Stimulated activated naive CD8-positive, alpha-beta T cell treated with anti-CD3 and anti-CD28 coated beads, Interleukin-15, Interleukin-2, amounts not matched to agents 100 U/mL and 50 U/mL, for 24 hours (primary cell): ENCODE results near the gene OXCT2.
"Not testable (repeated sequence)": the region's sequence is repeated elsewhere in the genome, so short reads cannot be mapped to it uniquely, and the experiment has no call there.

ENCODE experiments used
- ATAC-seq: fragments of 150-1000 bp; cut with Tn5 transposase; one replicate; pipeline ENCODE4 v1.10.0; 2021
- DNase-seq: peaks from one replicate; pipeline ENCODE4 v3.0.0; 2021

Gene OXCT2

GRCh38 chr1:39771022-39771532, at the start of gene OXCT2:
TSS of gene OXCT2 (minus strand) at chr1:39771348. CDS start at chr1:39771255, 93 bp downstream.
- peak; percentile 41 for ATAC-seq
- DNase-seq, result peak; percentile 15

- ATAC-seq, result no peak
- no peak for DNase-seq
Observed at GRCh38 chr1:39819091-39819812, 48.1 kb upstream of the OXCT2 start.

DNA sequence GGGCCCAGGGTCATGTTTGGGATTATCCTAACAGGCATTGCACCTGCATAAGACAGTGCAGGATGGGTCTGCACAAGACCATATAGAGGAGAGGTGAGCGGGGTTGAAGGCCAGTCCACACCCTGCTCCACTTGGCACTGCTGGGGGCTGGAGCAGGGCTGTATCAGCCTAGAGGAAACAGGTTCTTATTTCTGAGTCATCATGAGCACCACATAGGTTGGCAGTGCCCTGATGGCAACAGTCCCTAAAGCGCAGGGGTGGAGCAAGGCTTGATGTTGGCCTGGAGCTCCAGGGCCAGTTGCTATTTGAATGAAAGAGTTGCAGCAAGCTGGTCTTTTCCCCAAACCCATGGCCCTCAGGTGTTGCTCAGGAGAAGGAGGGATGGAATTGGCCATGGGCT, 47.3 kb upstream of the OXCT2 start:
- no peak for ATAC-seq
- no peak for DNase-seq

DNA sequence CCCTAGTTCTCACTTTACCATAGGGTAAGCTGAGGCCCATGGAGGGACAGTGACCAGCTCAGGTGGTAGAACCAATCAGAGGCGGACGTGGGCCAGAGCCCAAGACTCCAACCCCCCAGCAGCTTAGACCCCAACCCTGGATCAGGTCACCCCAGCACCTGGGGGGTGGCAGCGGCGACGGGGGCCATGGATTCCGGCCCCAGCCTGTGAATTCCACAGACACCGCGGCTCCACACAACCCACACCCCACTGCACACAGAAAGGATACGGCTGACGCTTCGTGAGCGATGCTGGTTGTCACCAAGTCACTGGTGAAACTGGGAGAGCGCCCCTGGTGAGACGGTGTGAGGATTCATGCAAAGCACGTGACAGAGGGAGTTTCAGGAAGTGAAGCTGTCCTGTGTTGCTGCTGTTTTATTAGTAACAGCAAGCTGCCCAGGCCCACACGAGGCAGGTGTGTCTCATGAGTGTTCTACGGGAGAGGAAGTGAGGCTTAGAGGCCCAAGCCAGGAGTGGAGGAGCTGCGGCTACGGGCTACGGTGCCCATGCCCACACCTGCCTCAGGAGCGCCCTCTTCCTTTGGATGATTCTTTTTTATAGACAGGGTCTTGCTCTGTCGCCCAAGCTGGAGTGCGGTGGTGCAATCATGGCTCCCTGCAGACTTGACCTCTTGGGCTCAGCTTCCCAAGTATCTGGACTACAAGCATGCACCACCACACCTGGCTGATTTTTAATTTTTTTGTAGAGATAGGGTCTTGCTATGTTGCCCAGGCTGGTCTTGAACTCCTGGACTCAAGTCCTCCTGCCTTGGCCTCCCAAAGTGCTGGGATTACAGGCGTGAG, 46.2 kb upstream of the OXCT2 start:
- DNase-seq, result peak; percentile 55
- ATAC-seq, result peak; percentile 51

DNA sequence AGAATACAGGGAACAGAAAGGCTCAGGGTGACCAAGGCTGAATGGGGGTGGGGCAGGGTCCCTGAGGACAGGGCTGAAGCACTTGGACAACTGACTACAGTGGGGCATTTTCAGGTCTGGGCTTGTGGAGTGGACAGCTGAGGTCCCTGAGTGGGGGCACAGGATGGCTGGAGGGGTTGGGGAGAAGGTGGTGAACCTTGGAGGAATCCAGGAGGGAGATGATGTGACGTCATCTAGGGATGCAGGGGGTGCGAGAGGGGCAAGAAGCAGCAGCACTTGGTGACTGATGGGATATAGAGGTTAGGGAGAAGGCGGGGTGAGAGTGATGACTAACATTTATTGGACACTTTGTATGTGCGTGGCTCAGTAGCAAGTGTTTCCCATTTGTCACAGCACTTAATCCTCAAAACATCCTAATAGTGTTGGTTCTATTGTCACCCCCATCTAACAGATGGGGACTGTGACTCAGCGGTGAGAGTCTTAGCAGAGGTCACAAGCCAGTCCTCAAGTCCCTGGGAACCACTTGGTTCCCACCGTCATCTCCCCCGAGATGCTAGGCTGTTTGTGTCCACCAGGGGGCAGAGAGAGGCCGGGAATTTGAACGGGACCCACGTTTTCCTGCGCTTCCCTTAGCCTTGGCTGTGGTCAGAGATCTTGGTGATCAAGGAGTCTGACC, 45.4 kb upstream of the OXCT2 start:
- ATAC-seq, result peak; percentile 82
- peak; percentile 67 for DNase-seq

GRCh38 chr1:39812913-39813312, 41.8 kb upstream of the OXCT2 start:
- no peak for DNase-seq
- ATAC-seq, result no peak

GRCh38 chr1:39808784-39809517, 37.8 kb upstream of the OXCT2 start:
- DNase-seq, result no peak
- ATAC-seq, result no peak

GRCh38 chr1:39805385-39805784, 34.2 kb upstream of the OXCT2 start:
- ATAC-seq (no peak), DNase-seq (no peak)

DNA sequence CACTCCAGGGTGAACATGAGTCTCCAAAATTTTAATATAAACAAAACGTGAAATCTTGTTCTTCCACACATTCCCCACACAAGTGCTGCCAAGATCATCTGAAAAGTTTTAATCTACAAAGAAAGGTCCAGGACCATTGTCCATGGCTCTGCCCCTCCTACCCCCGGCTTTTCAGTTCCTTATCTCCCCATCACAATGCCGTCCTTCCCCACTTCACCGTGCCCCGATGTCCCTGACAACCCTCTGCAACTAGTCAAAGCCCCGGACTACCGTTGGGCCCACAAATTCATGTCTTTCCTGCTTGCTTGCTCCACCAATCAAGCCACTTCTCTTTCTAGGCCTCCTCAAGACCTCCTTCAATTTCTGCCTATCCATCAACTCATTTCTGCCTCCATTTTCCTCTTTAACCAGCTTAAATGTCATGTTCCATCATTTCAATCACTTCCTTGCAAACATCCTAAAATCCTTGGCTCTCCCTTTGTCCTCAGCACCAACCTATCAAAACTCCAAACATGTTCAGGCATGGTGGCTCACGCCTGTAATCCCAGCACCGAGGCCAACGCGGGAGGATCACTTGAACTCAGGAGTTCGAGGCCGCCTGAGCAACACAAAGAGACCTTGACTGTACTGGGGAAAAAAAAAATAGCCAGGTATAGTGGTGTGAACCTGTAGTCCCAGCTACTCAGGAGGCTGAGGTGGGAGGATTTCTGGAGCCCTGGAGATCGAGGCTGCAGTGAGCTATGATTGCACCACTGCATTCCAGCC, 31.5 kb upstream of the OXCT2 start:
- DNase-seq (no peak), ATAC-seq (no peak)

DNA sequence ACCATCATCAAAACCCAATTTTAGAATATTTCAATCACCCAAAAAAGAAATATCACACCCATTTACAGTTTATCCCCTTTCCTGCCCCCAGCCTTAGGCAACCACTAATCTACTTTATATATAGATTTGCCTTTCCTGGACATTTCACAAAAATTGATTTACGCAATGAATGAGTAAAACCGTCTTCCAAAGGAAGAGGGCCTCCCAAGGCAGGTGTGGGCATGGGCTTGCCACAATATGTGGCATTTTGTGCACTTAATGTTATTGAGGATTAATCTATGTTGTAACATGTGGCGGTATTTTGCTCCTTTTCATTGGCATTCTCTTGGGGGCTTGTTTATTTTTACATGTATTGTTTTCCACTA, 29.3 kb upstream of the OXCT2 start:
- DNase-seq, result no peak
- no peak for ATAC-seq

- peak; percentile 65 for ATAC-seq
Observed at GRCh38 chr1:39799770-39800470, 28.8 kb upstream of the OXCT2 start.

GRCh38 chr1:39798859-39799769, 28.0 kb upstream of the OXCT2 start:
- DNase-seq, result peak; percentile 84
- ATAC-seq, result peak; percentile 95

More at GRCh38 chr1:39799770-39800470, 28.8 kb upstream of the OXCT2 start:
- DNase-seq, result peak; percentile 86

- DNase-seq, result no peak
- ATAC-seq, result no peak
Observed at GRCh38 chr1:39795651-39796050, 24.5 kb upstream of the OXCT2 start.

- ATAC-seq (no peak), DNase-seq (no peak)
Observed at GRCh38 chr1:39791838-39792237, 20.7 kb upstream of the OXCT2 start.

DNA sequence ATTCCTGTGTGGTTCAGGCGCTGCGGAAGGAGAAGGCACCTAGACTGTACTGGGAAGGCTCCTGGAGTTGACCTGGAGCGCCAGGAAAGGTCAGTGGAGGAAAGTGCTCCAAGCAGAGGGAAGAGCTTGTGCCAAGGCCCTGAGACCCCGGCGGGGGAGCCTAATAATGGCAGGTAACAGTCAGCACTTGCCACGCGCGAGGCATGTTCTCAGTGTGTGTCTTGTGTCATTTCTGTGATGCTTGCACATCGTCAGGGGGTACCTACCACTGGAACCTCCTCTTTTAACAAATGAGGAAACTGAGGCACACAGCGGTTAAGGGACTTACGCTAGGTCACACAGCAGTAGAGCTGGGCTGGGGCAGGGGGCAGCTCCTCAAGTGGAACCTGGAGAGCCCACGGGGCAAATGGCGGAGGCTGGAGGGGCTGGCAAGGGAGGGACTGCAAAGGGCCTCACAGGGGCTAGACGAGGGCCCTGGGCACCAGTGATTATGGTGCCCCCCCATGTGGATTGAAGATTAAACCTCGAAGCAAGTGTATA, 18.5 kb upstream of the OXCT2 start:
- ATAC-seq, result no peak
- DNase-seq, result no peak

- ATAC-seq (peak; percentile 74), DNase-seq (peak; percentile 54)
Observed at GRCh38 chr1:39788758-39789570, 17.8 kb upstream of the OXCT2 start, which contains the start of gene BMP8B. TSS of gene BMP8B (minus strand) at chr1:39788865. CDS start at chr1:39788485, 380 bp downstream.

GRCh38 chr1:39788426-39788757, 17.2 kb upstream of the OXCT2 start:
- DNase-seq, result no peak

DNA sequence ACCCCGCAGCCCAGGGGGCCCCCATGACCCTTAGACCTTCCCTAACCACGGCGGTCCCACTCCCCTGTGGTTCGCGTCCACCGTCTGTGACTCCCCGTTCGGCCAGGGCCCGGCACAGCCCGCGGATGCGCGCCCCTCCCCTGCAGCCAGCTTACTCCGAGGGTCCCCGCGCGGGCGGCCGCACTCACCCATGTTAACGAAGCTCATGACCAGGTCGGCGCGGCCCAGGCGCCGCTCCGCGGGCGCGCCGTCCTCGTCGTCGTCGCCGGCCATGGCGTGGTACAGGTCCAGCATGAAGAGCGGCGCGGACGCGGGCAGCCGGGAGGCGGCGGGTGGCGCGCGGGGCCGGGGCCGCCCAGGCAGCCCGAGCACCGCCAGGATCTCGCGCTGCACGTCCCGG, 16.8 kb upstream of the OXCT2 start:
- not testable (repeated sequence) for DNase-seq, ATAC-seq

More at GRCh38 chr1:39788426-39788757, 17.2 kb upstream of the OXCT2 start:
- peak; percentile 10 for ATAC-seq
